GM21529 (cell line): ENCODE results near the gene MACROD1.

Experiments
- ATAC-seq: cut with Tn5 transposase; IDR thresholded peaks from one replicate; pipeline ENCODE4 v1.9.1; 2021; ENCODE audit not compliant: unreplicated experiment

Gene MACROD1

DNA sequence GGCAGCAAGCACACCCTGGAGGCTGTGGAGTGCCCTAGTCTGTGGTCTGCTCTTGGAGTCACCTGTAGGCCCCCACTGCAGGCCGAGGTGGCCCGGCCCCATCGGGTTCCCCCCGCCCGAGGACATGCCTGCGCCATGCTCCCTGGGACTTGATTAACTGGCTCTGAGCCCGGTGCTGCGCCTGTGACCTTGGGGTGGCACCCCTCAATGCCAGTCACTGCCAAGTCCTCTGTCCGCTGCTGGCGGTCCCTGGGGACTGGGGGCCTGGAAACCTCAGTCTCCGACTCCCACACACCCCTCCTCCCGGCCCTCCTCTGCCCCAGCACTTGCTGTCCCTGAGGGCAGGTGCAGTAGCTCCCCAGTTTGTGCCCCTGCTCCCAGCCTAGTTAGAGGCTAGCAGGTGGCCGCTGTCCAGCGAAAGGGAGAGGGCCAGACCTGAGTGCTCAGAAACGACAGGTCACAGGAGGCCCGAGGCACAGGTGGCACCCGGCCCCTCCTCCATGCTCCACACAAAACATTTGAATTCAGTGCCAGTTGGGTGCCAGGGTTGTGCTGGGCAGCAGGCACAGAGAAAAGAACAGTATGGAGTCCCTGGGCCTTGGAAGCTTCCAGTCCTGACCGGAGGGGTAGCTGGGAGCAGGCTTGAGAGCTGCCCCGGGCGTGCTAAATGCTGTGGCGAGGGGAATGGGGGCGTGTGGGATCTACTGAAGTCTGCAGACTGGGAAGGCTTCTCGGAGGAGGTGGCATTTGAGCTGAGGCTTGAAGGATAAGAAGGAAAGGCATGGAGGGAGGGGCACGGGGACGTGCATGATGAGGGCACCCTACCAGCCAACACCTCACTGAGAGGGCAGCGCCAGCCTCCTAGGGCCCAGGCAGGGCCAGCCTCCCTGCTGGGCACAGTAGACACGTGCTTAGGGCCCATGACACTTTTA, 146.5 kb downstream of the MACROD1 start:
- ATAC-seq: no peak

DNA sequence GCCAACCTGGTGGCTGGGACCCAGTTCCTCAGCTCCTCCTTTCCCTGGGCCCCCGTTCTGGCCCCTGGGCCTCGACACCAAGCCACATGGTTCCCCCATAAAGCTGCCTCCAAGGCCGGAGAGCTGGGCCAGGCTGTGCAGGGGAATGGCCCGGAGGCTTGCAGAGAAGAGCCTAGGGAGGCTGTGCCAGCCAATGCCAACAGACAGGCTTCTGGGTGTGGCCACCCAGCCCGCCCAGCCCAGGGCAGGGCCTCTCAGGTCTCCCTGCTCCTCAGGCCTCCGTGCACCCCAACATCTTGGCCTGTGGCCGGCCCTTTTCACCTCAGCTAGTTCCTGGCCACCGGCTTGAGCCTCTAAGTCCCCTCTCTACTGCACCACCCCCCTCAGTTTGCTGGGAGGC, 147.6 kb downstream of the MACROD1 start:
- no peak for ATAC-seq

DNA sequence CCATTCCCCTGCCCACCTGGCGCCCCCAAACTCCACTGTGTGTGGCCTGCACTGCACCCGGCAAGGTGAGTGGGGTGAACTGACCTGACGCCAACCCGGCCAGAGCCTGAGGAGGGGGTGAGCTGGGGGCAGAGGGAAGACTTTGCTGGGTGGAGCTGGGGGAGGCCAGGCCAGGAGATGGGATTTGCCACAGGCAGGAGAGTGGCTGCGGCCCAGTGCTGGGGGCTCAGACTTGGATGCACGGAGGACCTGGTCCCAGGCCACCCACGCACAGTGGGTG, 148.0 kb downstream of the MACROD1 start:
- ATAC-seq: no peak

DNA sequence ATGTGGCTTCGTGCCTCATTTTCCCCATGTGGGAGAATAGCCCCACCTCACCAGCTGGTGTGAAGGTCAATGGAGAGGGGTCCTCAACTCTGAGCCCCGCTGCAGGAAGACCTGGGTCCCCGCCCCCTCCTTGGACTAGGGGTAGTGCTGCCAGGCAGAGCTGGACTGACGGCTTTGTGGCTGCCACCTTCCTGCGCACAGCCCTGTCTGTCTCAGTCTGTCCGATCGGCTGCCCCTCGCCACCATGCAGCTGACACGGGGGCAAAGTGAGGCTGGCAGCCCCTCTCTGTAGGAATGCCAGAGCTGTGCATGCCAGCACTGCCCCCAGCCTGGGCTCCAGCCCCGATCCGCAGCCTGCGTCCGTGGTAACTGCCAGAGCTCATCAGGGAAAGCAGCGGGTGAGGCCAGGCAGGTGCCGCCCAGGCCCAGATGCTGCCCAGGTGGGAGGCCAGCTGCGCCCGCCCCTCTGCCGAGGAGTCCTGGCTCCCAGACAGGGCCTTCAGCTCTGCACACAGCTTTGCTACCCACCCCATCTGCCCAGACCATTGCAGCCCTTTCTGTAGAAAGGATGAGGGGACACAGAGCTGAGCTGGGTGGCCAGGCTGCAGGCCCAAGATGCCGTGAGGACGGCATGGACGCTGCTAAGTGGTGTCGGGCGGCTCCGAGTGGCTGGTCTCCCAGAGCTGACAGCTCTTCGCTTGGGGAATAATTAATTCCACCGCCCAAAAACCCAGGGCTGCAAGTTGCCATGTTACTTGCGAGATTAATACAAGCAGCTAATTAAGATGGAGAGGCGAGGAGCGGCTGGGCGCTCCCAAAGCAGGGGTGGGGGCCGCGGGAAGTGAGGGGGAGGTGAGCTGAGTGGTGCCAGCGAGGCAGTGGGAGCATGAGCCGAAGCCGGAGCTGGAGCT, 149.7 kb downstream of the MACROD1 start:
- ATAC-seq: no peak

DNA sequence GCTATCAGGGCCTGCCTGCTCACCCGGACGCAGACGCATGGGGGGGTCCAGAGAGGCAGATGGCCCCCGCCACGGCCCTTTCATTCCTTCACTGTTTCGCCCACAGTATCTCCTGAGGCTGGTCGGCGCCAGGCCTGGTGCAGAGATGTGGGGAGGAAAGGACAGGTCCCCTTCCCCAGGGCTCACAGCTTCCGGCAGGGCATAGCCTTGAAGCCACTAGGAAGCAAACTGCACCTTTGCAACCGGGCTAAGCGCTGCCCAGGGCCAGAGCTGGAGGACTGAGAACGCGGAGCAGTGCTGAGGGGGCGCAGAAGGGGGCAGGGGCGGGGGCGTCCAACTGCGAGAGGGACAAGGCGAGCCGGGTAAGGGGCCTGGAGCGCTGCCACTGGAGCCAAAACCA, 150.4 kb downstream of the MACROD1 start:
- no peak for ATAC-seq

DNA sequence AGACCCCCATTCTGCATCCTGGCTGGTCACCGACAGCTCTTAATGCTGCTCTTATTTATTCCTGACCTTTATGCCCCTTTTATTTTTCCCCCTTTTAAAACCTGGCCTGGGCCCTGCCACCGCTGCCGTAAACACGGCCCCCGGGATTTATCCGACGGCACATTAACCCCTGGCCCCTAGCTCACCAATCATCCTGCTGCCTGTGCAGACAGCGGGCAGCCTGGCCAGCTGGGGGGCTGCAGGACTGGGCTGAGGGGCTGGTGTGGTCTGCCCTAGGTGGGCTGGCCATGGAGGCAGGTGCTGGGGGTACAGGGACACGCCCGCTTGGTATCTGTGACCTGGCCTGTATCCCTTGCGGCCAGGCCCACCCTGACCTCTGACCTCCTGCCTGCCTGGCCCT, 151.6 kb downstream of the MACROD1 start:
- ATAC-seq: no peak

DNA sequence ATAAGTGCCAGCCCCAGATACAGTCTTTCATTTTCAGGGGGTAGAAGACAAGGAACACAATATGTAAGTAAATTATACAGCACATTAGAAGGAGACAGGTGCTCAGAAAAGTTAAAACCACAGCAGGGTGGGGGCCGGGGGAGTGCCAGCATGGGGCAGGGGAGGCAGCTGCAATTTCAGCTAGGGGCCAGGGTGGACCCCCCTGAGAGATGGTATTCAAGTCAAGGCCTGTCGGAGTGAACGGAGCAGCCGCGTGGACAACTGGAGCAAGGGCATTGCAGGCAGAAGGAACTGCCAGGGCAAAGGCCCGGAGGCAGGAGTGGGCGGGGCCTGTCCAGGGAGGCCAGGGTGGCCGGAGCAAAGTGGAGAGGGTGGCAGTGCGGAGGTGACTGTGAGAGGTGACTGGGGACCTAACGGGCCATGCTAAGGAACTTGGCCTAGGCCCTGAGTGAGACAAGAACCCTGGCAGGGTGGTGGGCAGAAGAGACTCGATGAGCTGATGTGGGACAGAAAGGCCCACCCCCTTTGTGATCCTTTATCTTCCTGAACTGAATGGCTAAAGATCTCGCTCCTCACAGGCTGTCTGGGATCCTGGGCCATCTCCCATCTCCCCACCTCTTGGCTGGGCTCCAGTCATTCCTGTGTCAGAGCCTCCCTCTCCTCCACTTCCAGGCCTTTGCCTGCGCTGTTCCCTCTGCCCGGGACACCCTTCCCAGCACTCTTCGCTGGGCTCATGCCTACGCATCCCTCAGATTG, 152.6 kb downstream of the MACROD1 start:
- ATAC-seq: no peak

DNA sequence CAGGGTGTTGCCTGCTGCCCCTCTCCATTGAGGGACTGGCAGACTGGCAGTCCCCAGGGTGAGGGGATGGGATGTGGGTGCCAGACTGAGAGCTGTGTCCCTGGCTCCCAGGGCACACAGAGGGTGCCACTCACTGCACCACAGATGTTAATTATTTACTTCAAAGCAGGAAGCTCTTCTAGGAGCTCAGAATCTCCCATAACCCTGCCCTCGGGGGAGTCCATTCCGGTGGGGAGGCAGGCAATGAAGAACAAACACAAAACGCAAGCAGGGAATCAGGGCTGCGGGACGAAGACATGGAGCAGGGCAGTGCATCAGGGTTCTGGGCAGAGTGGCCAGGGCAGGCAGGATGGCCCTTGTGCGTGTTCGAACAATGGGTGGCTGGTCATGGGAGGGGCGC, 154.5 kb downstream of the MACROD1 start:
- no peak for ATAC-seq

DNA sequence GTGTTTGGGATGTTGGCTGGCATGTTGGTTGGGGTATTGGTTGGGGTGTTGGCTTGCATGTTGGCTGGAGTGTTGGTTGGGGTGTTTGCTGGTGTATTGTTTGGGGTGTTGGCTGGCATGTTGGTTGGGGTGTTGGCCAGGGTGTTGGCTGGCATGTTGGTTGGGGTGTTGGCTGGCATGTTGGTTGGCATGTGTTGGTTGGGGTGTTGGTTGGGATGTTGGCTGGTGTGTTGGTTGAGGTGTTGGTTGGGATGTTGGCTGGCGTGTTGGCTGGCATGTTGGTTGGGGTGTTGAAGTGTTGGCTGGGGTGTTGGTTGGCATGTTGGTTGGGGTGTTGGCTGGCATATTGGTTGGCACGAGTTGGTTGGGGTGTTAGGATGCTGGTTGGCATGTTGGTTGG, 155.1 kb downstream of the MACROD1 start:
- no peak for ATAC-seq

DNA sequence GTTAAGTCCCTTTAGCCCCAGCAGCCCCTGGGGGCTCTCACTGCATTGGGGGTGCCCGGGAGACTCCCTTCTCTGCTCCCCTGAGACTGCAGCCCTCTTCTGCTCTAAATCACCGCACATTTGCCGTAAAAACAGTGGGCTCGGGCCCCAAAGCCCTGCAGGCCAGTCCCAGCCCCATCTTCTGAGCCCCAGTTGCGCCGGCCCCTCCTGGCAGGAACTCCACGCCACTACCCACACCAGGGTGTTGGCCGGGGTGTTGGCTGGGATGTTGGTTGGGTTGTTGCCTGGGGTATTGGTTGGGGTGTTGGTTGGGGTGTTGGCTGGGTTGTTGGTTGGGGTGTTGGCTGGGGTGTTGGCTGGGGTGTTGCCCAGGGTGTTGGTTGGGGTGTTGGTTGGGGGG, 156.2 kb downstream of the MACROD1 start:
- no peak for ATAC-seq

DNA sequence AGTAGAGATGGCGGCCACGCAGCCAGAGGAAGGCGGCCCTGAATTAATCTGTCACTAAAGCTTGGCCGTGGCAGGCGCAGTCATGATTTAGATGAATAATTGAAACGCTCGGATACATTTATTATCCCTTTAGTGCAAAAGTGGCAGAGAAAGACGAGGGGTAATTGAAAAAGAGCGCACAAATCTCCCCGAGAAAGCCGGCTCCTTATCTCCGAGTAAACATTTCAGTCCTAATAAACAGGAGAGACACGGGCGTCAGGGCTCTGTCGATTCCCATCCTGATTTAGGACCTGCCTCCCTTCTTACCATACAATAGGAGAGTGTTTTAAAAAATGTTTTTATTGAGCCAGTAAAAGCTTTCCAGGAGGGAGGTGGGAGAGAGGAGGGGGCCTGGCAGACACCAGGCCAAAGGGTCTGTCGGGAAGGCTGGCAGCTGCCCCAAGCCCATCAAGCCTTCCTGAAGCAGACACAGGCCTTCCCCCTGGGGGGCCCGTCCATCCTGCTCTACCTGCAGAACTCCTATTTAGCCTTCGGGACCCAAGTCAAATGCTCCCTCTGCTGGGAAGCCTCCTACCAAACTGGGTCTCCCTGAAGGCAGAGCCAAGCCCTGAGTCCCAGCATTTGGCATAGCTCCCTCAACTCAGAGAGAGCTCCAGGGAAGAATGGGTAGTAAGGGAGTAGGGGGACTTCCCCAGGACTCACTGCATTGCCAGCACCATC, 156.8 kb downstream of the MACROD1 start:
- no peak for ATAC-seq

DNA sequence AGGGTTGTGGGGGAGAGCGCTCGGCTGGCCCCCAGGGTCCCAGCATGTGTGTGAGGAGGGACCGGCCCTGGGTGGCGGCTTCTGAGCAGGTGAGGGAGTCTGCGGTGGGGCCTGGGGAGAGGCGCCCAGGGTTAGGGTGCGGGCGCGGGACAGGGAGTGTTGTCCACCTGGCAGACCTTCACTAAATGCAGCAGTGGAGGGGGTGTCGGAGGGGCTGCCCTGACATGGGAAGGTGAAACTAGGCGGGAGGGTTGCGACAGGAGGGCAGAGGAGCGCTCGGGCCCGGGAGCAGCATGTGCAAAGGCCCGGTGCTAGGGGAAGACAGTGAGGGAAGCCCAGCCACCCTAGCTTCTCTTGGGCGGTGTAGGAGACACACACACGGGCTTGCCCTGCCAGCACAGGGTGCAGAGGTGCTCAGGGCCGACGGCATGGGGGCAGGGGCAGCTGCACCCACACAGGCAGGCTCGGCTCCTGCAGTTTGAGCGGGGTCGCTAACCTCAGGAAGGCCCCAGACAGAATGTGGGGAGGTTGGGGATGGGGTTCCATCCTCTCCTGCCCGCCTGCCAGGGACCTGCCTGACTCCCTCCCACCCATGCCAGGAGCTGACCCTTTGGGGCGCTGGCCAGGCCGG, 157.5 kb downstream of the MACROD1 start:
- no peak for ATAC-seq

DNA sequence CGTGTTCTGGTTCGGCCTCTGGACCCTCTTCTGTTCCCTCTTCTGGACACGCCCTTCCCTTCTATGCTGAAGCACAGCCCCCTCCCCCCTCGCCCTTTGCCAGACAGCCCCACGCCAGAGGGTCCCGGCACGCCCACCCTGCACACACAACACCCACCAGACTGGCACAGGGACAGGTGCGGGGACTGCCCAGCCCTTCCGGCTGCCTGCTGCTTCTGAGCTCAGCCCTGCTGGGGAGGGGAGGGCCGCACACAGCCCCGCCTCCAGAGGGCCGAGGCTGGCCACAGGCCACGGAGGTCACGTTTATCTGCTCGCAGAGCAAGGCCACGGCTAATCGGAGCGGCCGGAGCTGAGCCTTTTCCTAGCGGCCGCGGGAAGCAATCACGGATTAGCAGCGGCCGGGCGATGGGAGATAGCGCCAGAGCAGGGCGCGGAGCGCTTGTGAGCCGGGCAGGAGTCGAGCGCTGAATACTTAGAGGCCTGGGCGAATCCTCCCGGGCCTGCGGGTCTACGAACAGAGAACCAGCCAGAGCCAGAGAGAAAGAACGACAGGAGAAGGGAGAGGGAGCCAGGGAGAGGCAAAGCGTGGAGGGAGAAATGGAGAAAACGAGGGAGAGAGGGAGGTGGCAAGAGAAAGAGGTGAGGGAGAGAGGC, 158.2 kb downstream of the MACROD1 start:
- ATAC-seq: no peak

DNA sequence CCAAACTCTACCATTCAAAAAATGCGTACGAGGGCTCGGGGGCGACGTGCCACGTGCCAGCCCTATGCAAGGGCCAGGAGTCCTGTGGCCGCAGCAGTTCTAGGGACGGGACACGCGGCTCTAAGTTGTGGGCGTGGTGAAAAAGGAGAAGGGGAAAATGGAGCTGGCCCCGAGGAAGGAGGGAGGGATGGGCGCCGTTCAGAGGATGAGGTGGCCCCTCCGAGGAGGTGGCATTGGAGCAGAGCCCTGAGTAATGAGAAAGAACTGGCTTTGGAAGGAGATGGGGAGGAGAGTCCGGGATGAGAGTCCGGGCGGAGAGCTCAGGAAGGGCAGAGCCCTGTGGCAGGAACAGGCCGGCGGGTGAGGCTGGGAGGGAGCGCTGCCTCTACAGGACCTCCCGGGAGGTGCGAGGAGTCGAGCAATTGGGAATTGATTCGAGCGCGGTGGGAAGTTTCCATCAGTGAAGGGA, 158.7 kb downstream of the MACROD1 start:
- ATAC-seq: no peak

DNA sequence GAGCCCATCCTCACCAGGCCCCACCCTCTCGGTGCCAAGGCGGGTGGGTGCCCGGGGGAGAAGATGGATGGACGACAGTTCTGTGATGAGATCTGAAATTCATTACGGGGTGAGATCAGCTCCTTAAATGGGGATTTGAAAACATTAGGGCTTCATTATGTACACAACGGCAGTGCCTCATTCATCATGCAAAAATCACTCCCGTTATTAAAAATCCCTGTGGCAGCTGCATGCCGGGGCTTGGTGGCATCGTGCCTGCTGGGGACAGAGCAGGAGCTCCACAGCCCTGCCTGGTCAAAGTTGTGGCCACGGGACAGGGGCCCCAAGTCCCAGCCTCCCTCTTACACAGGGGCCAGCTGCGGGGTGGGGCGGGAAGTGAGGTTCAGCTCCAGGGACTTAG, 159.5 kb downstream of the MACROD1 start:
- no peak for ATAC-seq

DNA sequence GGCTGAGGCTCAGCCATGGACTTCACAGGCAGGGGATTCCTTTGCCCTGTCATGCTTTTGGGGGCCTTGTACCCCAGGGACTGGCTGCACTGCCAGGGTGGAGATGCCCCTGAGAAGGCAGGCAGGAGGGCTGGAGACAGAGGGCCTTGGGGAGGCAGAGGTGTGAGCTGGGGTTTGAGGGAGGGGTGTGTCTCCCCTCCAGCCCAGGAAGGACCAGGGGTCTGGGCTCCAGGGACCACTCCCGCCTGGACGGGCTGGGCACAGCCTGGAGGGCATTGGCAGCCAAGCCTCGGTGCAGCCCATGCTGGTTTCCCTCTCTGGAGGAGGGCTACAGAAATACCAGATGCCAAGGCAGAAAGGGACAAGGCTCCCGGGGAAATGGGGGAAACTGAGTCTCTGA, 160.2 kb downstream of the MACROD1 start:
- ATAC-seq: no peak

DNA sequence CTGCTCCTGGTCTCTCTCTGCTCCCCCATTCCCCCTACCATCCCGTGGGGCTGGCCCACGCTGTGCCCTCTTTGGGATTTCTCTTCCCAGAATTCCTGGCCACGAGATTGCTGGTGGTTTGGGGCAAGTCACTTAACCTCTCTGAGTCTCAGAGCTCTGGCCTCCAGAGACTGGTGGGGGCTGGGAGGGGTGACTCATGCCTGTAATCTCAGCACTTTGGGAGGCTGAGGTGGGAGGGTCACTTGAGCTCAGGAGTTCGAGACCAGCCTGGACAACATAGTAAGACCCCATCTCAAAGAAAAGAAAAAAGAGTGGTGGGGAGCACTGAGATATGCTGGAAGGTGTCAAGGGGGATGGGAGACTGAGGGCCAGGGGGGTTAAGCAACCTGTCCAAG, 161.3 kb downstream of the MACROD1 start:
- no peak for ATAC-seq

DNA sequence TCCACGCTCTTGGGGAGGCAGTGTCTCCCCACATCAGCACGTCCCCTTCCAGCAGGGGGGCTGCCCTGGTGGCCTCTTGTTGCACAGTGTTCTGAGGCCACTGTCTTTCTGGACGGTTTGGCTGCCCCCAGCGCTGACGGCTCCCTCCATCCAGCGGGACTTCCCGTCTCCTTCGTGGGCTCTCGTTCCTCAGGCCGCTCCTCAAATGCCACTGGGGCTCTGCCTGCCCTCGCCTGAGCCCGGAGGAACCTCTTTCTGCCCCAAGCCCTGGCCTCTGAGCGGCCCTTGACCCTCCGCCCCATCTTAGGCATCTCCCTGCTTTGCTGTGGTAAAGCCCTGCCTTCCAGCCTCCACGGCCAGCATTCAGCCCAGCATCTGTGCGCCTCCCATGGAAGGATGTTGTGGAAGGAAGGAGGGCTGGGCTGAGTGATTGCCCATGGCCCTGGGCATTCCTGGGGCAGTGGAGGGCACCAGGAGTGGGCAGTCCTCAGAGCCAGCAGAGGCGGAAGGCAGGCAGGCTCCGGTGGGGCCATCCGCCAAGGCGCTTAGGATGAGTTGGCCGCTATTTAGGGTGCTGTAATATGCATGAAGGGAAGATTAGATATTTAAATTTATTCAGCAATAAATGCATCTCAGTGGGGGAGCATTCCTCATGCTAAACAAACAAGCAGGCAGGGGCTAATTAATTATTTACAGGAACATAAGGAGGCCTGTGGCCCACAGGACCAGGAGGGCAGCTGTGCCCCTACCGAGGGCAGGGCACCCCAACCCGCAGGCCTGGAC, 161.9 kb downstream of the MACROD1 start:
- no peak for ATAC-seq
